GM06990 (cell line): ENCODE measurements around the gene SERPINB11.

ENCODE experiments used
- DNase-seq: peaks from one replicate; pipeline ENCODE4 v3.0.0-alpha.2; 2011; ENCODE audit not compliant: insufficient read length; ENCODE audit errors: extremely low read depth
- H3K27me3 ChIP-seq: replicated peaks from 2 replicates; pipeline ENCODE4 v1.6.0; 2011; ENCODE audit warnings: low read length; ENCODE audit not compliant: control insufficient read depth, insufficient read depth
- H3K36me3 ChIP-seq: 2 replicates; pipeline ENCODE4 v1.5.1; 2011; ENCODE audit warnings: low read length; ENCODE audit not compliant: control insufficient read depth, insufficient read depth
- H3K4me3 ChIP-seq: replicated peaks from 2 replicates; pipeline ENCODE4 v1.5.1; 2011; ENCODE audit warnings: low read depth, mild to moderate bottlenecking, control low read depth, low read length
- CTCF ChIP-seq: IDR thresholded peaks from 2 replicates; pipeline ENCODE4 v1.5.1; 2011; ENCODE audit warnings: low read length, control low read depth, mild to moderate bottlenecking, inconsistent platforms; ENCODE audit not compliant: insufficient read depth, poor library complexity, severe bottlenecking

SERPINB11 gene

GRCh38 chr18:63679820-63680606 lies 22.7 kb upstream of the SERPINB11 start:
- no peaks in the 10 kb centered on the region for H3K27me3 ChIP-seq
- no peak for TF ChIP-seq CTCF
- no peak for DNase-seq
- no peaks in the 10 kb centered on the region for H3K36me3 ChIP-seq
- H3K4me3 ChIP-seq = no peak overlapping the region

GRCh38 chr18:63681449-63682340 lies 21.1 kb upstream of the SERPINB11 start:
- no peak for TF ChIP-seq CTCF
- H3K4me3 ChIP-seq = no peak overlapping the region
- H3K27me3 ChIP-seq = no peaks in the 10 kb centered on the region
- no peak for DNase-seq
- H3K36me3 ChIP-seq = no peaks in the 10 kb centered on the region

- no peak for TF ChIP-seq CTCF
- no peaks in the 10 kb centered on the region for H3K36me3 ChIP-seq
- no peak overlapping the region for H3K4me3 ChIP-seq
- DNase-seq = no peak
- no peaks in the 10 kb centered on the region; the same call in 1 of the 2 replicates for H3K27me3 ChIP-seq
Measured at GRCh38 chr18:63683152-63683551, 19.6 kb upstream of the SERPINB11 start.

GRCh38 chr18:63683890-63684289 lies 18.9 kb upstream of the SERPINB11 start:
- H3K36me3 ChIP-seq = no peaks in the 10 kb centered on the region
- DNase-seq = no peak
- no peaks in the 10 kb centered on the region; the same call in 1 of the 2 replicates for H3K27me3 ChIP-seq
- TF ChIP-seq CTCF = no peak
- no peak overlapping the region for H3K4me3 ChIP-seq

- no peaks in the 10 kb centered on the region; the same call in 1 of the 2 replicates for H3K27me3 ChIP-seq
- DNase-seq = no peak
Measured at GRCh38 chr18:63684718-63685117, 18.0 kb upstream of the SERPINB11 start.

More at GRCh38 chr18:63684718-63685117, 18.0 kb upstream of the SERPINB11 start:
- no peak for TF ChIP-seq CTCF
- no peaks in the 10 kb centered on the region for H3K36me3 ChIP-seq
- H3K4me3 ChIP-seq = no peak overlapping the region
